ENCODE measurements around the gene SRP9.
"Not testable (repeated sequence)": the region's sequence is repeated elsewhere in the genome, so short reads cannot be mapped to it uniquely, and the experiment has no call there.

Gene SRP9

GRCh38 chr1:225834417-225835329, 57.0 kb downstream of the SRP9 start:
- peak overlapping the region in 1 of 5 donors; percentile 2 for H3K9ac ChIP-seq (ENCODE audit: low read length in 5 of 5)
- H3K9me3 ChIP-seq (ENCODE audit: control insufficient read depth in 5 of 5, low read length in 5 of 5): no peaks in the 10 kb centered on the region
- no peak overlapping the region for H3K4me3 ChIP-seq (ENCODE audit: low read depth in 1 of 5, low read length in 5 of 5)
- peaks cover 8 to 76% (median 59%) of the 10 kb centered on the region in 5 donors for H3K36me3 ChIP-seq (ENCODE audit: control insufficient read depth in 5 of 5, insufficient read depth in 5 of 5, low read length in 5 of 5)
- peaks cover 2 to 17% (median 15%) of the 10 kb centered on the region in 5 donors for H3K4me1 ChIP-seq (ENCODE audit: control insufficient read depth in 5 of 5, insufficient read depth in 5 of 5, low read length in 5 of 5)
- peak overlapping the region; percentile 84 for H3K27ac ChIP-seq (ENCODE audit: low read depth, low read length)
- H3K27me3 ChIP-seq (ENCODE audit: control insufficient read depth in 5 of 5, insufficient read depth in 4 of 5, low read length in 5 of 5): no peaks in the 10 kb centered on the region

- H3K4me1 ChIP-seq (ENCODE audit: control insufficient read depth in 5 of 5, insufficient read depth in 5 of 5, low read length in 5 of 5): peaks cover 2 to 16% (median 14%) of the 10 kb centered on the region in 5 donors
- H3K9ac ChIP-seq (ENCODE audit: low read length in 5 of 5): no peak overlapping the region
- peak overlapping the region; percentile 54 for H3K27ac ChIP-seq (ENCODE audit: low read depth, low read length)
- H3K4me3 ChIP-seq (ENCODE audit: low read depth in 1 of 5, low read length in 5 of 5): no peak overlapping the region
- no peaks in the 10 kb centered on the region for H3K27me3 ChIP-seq (ENCODE audit: control insufficient read depth in 5 of 5, insufficient read depth in 4 of 5, low read length in 5 of 5)
- H3K9me3 ChIP-seq (ENCODE audit: control insufficient read depth in 5 of 5, low read length in 5 of 5): no peaks in the 10 kb centered on the region
- H3K36me3 ChIP-seq (ENCODE audit: control insufficient read depth in 5 of 5, insufficient read depth in 5 of 5, low read length in 5 of 5): peaks cover 11 to 76% (median 61%) of the 10 kb centered on the region in 5 donors
These were observed 58.2 kb downstream of the SRP9 start for GRCh38 chr1:225835856-225836255.

- H3K4me3 ChIP-seq (ENCODE audit: low read depth in 1 of 5, low read length in 5 of 5); H3K27me3 ChIP-seq (ENCODE audit: control insufficient read depth in 5 of 5, insufficient read depth in 4 of 5, low read length in 5 of 5); H3K9ac ChIP-seq (ENCODE audit: low read length in 5 of 5); H3K9me3 ChIP-seq (ENCODE audit: control insufficient read depth in 5 of 5, low read length in 5 of 5): not testable (repeated sequence)
- peaks cover 2 to 16% (median 14%) of the 10 kb centered on the region in 5 donors for H3K4me1 ChIP-seq (ENCODE audit: control insufficient read depth in 5 of 5, insufficient read depth in 5 of 5, low read length in 5 of 5)
- peak overlapping the region; percentile 54 for H3K27ac ChIP-seq (ENCODE audit: low read depth, low read length)
- H3K36me3 ChIP-seq (ENCODE audit: control insufficient read depth in 5 of 5, insufficient read depth in 5 of 5, low read length in 5 of 5): peaks cover 11 to 74% (median 62%) of the 10 kb centered on the region in 5 donors
These were observed 58.7 kb downstream of the SRP9 start for GRCh38 chr1:225836296-225836695.

GRCh38 chr1:225838793-225839192, 61.2 kb downstream of the SRP9 start:
- H3K27ac ChIP-seq (ENCODE audit: low read depth, low read length): peak overlapping the region; percentile 23
- no peak overlapping the region for H3K9ac ChIP-seq (ENCODE audit: low read length in 5 of 5)
- peaks cover 3 to 75% (median 61%) of the 10 kb centered on the region in 5 donors for H3K36me3 ChIP-seq (ENCODE audit: control insufficient read depth in 5 of 5, insufficient read depth in 5 of 5, low read length in 5 of 5)
- no peaks in the 10 kb centered on the region for H3K9me3 ChIP-seq (ENCODE audit: control insufficient read depth in 5 of 5, low read length in 5 of 5)
- H3K4me3 ChIP-seq (ENCODE audit: low read depth in 1 of 5, low read length in 5 of 5): no peak overlapping the region
- peaks cover 2 to 23% (median 16%) of the 10 kb centered on the region in 5 donors for H3K4me1 ChIP-seq (ENCODE audit: control insufficient read depth in 5 of 5, insufficient read depth in 5 of 5, low read length in 5 of 5)
- no peaks in the 10 kb centered on the region for H3K27me3 ChIP-seq (ENCODE audit: control insufficient read depth in 5 of 5, insufficient read depth in 4 of 5, low read length in 5 of 5)
